Measurements from ENCODE around the gene YPEL2. TPM values are rescaled to one million over a fixed set of nuclear protein-coding genes. Genes with fewer than 3 reads are reported as not detected.

The YPEL2 gene
- total and polyA plus RNA-seq, 2 of the 13 experiments (the other 11 are each of a cell fraction or from before 2014, with no cell fraction given) = 8.5 to 21.1 TPM

DNA sequence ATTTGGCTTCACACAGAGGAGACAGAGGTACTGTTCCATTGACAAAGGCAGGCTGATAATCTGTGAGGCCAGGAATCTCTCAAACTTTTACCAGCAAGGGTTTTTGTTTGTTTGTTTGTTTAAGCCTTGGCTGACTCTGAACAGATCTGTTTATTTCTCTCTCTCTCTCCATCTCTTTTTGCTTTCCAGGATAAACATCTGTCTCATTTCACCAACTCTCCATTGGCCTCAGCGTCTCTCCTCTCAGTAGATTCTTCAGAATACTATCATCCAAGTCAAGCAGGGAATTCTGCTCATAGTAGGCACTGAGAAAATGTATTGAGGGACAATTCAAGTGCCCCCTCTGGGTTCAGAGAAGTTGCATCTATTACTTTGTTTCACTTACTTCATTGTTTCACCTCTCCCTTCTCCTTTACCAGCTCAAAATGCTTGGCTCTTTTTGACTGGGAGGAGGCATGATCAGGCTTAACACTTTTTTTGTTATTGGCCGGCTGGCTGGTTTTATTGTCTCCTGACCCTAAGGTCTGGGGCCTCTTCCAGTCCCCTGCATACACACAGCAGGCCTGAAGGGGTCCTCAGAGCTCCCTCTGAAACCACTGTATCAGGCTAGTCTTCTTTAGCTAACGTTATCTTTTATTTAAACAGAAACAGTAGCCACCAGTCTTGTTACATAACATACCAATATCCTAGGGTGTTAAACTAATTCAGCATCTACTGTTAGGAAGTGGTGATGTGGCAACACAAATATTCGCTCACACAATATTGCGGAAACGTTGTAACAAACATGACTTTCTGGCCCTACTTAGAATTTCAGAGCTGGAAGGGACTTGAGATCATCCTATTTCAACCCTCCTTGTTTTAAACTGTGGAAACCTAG is 2.0 kb upstream of the YPEL2 start (continued):
- TF ChIP-seq, protein P1, sequence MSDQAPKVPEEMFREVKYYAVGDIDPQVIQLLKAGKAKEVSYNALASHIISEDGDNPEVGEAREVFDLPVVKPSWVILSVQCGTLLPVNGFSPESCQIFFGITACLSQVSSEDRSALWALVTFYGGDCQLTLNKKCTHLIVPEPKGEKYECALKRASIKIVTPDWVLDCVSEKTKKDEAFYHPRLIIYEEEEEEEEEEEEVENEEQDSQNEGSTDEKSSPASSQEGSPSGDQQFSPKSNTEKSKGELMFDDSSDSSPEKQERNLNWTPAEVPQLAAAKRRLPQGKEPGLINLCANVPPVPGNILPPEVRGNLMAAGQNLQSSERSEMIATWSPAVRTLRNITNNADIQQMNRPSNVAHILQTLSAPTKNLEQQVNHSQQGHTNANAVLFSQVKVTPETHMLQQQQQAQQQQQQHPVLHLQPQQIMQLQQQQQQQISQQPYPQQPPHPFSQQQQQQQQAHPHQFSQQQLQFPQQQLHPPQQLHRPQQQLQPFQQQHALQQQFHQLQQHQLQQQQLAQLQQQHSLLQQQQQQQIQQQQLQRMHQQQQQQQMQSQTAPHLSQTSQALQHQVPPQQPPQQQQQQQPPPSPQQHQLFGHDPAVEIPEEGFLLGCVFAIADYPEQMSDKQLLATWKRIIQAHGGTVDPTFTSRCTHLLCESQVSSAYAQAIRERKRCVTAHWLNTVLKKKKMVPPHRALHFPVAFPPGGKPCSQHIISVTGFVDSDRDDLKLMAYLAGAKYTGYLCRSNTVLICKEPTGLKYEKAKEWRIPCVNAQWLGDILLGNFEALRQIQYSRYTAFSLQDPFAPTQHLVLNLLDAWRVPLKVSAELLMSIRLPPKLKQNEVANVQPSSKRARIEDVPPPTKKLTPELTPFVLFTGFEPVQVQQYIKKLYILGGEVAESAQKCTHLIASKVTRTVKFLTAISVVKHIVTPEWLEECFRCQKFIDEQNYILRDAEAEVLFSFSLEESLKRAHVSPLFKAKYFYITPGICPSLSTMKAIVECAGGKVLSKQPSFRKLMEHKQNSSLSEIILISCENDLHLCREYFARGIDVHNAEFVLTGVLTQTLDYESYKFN (CRISPR knock-in tag; conservative IDR thresholded peaks at IDR 0.05) = peak; percentile 47; the same call in 1 of the 2 replicates
- TF ChIP-seq, protein P2, sequence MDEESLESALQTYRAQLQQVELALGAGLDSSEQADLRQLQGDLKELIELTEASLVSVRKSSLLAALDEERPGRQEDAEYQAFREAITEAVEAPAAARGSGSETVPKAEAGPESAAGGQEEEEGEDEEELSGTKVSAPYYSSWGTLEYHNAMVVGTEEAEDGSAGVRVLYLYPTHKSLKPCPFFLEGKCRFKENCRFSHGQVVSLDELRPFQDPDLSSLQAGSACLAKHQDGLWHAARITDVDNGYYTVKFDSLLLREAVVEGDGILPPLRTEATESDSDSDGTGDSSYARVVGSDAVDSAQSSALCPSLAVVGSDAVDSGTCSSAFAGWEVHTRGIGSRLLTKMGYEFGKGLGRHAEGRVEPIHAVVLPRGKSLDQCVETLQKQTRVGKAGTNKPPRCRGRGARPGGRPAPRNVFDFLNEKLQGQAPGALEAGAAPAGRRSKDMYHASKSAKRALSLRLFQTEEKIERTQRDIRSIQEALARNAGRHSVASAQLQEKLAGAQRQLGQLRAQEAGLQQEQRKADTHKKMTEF (CRISPR knock-in tag; IDR thresholded peaks at IDR 0.05) = peak; percentile 53; the same call in 1 of the 2 replicates
- peak; percentile 55 for TF ChIP-seq SKI (IDR thresholded peaks at IDR 0.05; ENCODE audit: partially characterized antibody)
- TF ChIP-seq ZNF629 (CRISPR knock-in tag; conservative IDR thresholded peaks at IDR 0.05) = 0 out of 2 replicates have a peak, but pooled peaks have one; percentile 23
- TF ChIP-seq, protein P3, sequence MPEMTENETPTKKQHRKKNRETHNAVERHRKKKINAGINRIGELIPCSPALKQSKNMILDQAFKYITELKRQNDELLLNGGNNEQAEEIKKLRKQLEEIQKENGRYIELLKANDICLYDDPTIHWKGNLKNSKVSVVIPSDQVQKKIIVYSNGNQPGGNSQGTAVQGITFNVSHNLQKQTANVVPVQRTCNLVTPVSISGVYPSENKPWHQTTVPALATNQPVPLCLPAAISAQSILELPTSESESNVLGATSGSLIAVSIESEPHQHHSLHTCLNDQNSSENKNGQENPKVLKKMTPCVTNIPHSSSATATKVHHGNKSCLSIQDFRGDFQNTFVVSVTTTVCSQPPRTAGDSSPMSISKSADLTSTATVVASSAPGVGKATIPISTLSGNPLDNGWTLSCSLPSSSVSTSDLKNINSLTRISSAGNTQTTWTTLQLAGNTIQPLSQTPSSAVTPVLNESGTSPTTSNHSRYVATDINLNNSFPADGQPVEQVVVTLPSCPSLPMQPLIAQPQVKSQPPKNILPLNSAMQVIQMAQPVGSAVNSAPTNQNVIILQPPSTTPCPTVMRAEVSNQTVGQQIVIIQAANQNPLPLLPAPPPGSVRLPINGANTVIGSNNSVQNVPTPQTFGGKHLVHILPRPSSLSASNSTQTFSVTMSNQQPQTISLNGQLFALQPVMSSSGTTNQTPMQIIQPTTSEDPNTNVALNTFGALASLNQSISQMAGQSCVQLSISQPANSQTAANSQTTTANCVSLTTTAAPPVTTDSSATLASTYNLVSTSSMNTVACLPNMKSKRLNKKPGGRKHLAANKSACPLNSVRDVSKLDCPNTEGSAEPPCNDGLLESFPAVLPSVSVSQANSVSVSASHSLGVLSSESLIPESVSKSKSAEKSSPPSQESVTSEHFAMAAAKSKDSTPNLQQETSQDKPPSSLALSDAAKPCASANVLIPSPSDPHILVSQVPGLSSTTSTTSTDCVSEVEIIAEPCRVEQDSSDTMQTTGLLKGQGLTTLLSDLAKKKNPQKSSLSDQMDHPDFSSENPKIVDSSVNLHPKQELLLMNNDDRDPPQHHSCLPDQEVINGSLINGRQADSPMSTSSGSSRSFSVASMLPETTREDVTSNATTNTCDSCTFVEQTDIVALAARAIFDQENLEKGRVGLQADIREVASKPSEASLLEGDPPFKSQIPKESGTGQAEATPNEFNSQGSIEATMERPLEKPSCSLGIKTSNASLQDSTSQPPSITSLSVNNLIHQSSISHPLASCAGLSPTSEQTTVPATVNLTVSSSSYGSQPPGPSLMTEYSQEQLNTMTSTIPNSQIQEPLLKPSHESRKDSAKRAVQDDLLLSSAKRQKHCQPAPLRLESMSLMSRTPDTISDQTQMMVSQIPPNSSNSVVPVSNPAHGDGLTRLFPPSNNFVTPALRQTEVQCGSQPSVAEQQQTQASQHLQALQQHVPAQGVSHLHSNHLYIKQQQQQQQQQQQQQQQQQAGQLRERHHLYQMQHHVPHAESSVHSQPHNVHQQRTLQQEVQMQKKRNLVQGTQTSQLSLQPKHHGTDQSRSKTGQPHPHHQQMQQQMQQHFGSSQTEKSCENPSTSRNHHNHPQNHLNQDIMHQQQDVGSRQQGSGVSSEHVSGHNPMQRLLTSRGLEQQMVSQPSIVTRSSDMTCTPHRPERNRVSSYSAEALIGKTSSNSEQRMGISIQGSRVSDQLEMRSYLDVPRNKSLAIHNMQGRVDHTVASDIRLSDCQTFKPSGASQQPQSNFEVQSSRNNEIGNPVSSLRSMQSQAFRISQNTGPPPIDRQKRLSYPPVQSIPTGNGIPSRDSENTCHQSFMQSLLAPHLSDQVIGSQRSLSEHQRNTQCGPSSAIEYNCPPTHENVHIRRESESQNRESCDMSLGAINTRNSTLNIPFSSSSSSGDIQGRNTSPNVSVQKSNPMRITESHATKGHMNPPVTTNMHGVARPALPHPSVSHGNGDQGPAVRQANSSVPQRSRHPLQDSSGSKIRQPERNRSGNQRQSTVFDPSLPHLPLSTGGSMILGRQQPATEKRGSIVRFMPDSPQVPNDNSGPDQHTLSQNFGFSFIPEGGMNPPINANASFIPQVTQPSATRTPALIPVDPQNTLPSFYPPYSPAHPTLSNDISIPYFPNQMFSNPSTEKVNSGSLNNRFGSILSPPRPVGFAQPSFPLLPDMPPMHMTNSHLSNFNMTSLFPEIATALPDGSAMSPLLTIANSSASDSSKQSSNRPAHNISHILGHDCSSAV (CRISPR knock-in tag; IDR thresholded peaks at IDR 0.05; ENCODE audit: borderline replicate concordance) = no peak
- TF ChIP-seq CCDC6 (CRISPR knock-in tag; IDR thresholded peaks at IDR 0.05) = 0 out of 2 replicates have a peak, but pooled peaks have one; percentile 2
- peak; percentile 63 for TF ChIP-seq FOXA3 (CRISPR knock-in tag; IDR thresholded peaks at IDR 0.05)
- TF ChIP-seq ELF1 (CRISPR knock-in tag; IDR thresholded peaks at IDR 0.05) = peak; percentile 50; the same call in 1 of the 2 replicates
- TF ChIP-seq NFKBIZ (CRISPR knock-in tag; IDR thresholded peaks at IDR 0.05) = 0 out of 2 replicates have a peak, but pooled peaks have one; percentile 31
- peak; percentile 23 for TF ChIP-seq PCBP2 (optimal IDR thresholded peaks at IDR 0.05; ENCODE audit: low read depth, low read length, poor library complexity, severe bottlenecking)
- TF ChIP-seq, protein P4, sequence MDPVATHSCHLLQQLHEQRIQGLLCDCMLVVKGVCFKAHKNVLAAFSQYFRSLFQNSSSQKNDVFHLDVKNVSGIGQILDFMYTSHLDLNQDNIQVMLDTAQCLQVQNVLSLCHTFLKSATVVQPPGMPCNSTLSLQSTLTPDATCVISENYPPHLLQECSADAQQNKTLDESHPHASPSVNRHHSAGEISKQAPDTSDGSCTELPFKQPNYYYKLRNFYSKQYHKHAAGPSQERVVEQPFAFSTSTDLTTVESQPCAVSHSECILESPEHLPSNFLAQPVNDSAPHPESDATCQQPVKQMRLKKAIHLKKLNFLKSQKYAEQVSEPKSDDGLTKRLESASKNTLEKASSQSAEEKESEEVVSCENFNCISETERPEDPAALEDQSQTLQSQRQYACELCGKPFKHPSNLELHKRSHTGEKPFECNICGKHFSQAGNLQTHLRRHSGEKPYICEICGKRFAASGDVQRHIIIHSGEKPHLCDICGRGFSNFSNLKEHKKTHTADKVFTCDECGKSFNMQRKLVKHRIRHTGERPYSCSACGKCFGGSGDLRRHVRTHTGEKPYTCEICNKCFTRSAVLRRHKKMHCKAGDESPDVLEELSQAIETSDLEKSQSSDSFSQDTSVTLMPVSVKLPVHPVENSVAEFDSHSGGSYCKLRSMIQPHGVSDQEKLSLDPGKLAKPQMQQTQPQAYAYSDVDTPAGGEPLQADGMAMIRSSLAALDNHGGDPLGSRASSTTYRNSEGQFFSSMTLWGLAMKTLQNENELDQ (CRISPR knock-in tag; IDR thresholded peaks at IDR 0.05; ENCODE audit: borderline replicate concordance) = no peak
